ENCODE results near the gene ZDHHC3. TPM values are rescaled to one million over a fixed set of nuclear protein-coding genes. Genes with fewer than 3 reads are reported as not detected.

ZDHHC3 gene, protein sequence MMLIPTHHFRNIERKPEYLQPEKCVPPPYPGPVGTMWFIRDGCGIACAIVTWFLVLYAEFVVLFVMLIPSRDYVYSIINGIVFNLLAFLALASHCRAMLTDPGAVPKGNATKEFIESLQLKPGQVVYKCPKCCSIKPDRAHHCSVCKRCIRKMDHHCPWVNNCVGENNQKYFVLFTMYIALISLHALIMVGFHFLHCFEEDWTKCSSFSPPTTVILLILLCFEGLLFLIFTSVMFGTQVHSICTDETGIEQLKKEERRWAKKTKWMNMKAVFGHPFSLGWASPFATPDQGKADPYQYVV
- total RNA-seq = 63.7 to 74.5 TPM (median 64.8 TPM) in 3 replicates

DNA sequence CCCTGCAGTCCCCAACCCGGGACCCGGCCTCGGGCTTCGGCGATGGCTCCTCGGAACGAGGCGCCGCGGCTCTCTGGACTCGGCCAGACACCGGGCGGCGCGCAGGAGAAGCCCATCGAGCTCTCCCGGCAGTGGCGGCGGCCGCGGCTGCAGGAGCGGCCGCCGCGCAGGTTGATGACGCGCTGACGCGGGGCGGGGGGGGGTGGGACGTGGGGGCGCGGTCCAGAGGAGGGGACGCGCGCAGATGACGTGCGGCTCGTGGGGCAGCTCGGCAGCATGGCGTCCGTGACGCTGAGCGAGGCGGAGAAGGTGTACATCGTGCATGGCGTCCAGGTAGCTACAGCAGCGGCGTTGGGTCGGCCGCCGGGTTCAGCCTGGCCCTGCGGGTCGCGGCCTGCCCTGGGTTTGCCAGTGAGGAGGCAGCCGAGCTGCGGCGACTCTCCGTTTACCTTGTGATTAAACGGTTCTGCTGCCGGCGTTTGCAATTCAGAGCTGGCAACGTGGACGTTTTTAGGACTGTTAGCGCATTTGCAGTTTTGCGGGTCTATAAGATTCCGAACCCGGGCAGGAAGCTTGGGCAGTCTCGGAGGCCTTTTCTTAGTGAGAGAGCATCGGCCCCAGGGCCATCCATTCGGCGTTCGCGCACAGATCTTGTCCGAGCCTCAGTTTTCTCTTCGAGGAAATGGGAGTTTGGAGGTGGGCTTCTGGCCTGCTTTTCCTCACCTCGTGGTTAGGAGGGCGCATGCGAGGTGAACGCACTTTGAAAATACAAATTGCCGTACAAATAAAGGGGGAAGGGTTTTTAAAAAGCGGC, at the start of gene ZDHHC3, which contains the start of gene EXOSC7:
Gene ZDHHC3, minus strand, starts transcription at position 173 of the 814 bp plus-strand sequence. CDS start 16,738 bp downstream, outside the sequence.
Gene EXOSC7, plus strand, starts transcription at position 243 of the 814 bp plus-strand sequence. Its CDS starts 34 bp downstream, at position 277.
- Mint-ChIP-seq H3K36me3 (no peaks in the 10 kb centered on the region), H3K4me1 (peaks cover 35% of the 10 kb centered on the region)
- TF ChIP-seq, protein P1, sequence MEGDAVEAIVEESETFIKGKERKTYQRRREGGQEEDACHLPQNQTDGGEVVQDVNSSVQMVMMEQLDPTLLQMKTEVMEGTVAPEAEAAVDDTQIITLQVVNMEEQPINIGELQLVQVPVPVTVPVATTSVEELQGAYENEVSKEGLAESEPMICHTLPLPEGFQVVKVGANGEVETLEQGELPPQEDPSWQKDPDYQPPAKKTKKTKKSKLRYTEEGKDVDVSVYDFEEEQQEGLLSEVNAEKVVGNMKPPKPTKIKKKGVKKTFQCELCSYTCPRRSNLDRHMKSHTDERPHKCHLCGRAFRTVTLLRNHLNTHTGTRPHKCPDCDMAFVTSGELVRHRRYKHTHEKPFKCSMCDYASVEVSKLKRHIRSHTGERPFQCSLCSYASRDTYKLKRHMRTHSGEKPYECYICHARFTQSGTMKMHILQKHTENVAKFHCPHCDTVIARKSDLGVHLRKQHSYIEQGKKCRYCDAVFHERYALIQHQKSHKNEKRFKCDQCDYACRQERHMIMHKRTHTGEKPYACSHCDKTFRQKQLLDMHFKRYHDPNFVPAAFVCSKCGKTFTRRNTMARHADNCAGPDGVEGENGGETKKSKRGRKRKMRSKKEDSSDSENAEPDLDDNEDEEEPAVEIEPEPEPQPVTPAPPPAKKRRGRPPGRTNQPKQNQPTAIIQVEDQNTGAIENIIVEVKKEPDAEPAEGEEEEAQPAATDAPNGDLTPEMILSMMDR (IDR thresholded peaks at IDR 0.05; ENCODE audit: unreplicated experiment) = no peak

DNA sequence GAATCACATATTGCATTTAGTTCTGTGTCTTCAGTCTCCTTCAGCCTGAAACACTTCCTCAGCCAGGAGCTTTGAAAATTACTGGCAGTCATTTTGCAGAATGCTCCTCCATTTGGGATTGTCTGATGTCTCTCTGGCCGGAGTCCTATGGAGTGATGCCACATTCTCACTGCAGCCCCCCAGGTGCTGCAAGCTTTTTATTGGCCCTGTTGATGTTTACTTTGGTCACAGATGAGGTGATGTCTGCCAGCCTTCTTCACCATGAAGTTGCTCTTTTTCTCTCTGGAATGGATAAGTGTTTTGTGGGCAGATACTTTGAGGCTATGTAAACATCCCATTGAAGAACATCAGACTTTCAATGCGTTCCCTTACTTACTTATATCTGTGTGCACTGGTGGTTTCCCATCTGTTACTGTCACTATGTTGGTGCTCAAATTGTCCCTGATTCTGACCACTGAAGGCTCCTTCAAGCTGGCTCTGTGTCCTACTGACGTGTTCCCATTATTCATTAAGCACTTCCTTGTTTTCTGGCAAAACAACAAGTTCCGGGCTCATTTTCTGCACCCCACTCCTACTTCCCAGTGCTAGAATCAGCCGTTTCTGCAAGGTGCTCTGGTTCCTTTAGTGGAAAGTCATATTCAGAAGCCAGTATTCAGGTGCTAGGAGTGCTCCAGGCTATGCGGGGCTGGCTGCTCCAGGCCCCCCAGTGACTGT, 48.7 kb upstream of the ZDHHC3 start:
- peaks cover 4% of the 10 kb centered on the region for H3K4me1 Mint-ChIP-seq
- no peak overlapping the region for H3K4me3 Mint-ChIP-seq
- H3K27me3 Mint-ChIP-seq (ENCODE audit: low read depth) = peaks cover 9% of the 10 kb centered on the region
- no peaks in the 10 kb centered on the region for H3K9me3 Mint-ChIP-seq
- no peak for DNase-seq (ENCODE audit: low spot score in 2 of 2, unreplicated experiment in 2 of 2)
- no peak overlapping the region for H3K27ac Mint-ChIP-seq
- TF ChIP-seq, protein P1 (IDR thresholded peaks at IDR 0.05; ENCODE audit: unreplicated experiment) = no peak
- no peaks in the 10 kb centered on the region for H3K36me3 Mint-ChIP-seq

More for the DNA sequence above, at the start of gene ZDHHC3, which contains the start of gene EXOSC7:
- DNase-seq (ENCODE audit: low spot score in 2 of 2, unreplicated experiment in 2 of 2) = peak; percentile 84 to 85
- peak within 1 kb of the TSS; percentile 97 for H3K27ac Mint-ChIP-seq
- no peaks in the 10 kb centered on the region for H3K27me3 Mint-ChIP-seq (ENCODE audit: low read depth)
- H3K9me3 Mint-ChIP-seq = no peaks in the 10 kb centered on the region
- H3K4me3 Mint-ChIP-seq = peak within 1 kb of the TSS; percentile 97

DNA sequence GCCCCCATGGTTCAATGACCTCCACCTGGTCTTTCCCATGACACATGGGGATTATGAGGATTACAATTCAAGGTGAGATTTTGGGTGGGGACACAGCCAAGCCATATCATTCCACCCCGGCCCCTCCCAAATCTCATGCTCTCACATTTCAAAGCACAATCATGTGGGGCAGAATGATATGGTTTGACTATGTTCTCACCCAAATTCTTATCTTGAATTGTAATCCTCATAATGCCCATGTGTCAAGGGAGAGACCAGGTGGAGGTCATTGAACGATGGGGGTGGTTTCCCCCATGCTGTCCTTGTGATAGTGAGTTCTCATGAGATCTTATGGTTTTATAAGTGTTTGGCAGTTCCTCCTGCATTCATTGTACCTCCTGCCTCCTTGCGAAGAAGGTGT, 47.7 kb upstream of the ZDHHC3 start:
- DNase-seq (ENCODE audit: low spot score in 2 of 2, unreplicated experiment in 2 of 2) = no peak

DNA sequence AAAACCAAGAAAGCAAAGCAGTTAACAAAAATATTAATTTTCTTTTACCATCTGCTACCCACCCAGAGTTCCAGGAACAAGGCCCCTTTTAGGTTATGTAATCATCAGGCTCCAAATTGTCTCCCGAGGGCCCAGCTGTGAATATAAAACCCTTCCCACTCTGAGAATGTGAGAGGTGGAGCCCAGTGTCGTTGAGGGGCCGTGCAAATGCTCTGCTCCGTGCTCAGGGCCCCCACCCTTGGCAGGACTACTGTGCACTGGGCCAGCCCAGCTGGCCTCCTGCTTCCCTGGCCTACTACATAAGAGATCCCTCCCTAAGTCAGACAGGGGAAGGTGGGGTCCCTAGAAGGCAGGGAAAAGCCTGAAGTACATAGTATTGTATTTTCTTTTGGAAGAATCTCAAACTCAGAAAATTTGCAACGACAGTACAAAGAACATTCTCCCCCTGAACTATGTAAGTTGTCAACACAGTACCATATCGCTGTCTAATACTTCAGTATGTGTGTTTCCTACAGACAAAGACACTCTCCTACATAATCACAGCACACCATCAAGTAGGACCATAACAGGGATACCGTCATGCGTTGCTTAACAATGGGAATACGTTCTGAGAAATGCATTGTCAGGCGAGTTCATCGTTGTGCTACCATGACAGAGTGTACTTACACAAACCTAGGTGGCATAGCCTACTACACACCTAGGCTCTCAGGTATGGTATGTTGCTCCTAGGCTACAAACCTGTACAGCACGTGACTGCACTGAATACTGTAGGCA, 45.7 kb upstream of the ZDHHC3 start:
- Mint-ChIP-seq H3K27me3 (ENCODE audit: low read depth) (peaks cover 7% of the 10 kb centered on the region), H3K4me1 (peaks cover 2% of the 10 kb centered on the region), H3K36me3 (peaks cover 5% of the 10 kb centered on the region), H3K4me3 (no peak overlapping the region), H3K9me3 (no peaks in the 10 kb centered on the region), H3K27ac (no peak overlapping the region)
- TF ChIP-seq, protein P1 (IDR thresholded peaks at IDR 0.05; ENCODE audit: unreplicated experiment) = no peak
- DNase-seq (ENCODE audit: low spot score in 2 of 2, unreplicated experiment in 2 of 2) = no peak

More for the DNA sequence above, 47.7 kb upstream of the ZDHHC3 start:
- Mint-ChIP-seq H3K4me1 (peaks cover 4% of the 10 kb centered on the region), H3K27ac (no peak overlapping the region), H3K27me3 (ENCODE audit: low read depth) (peaks cover 9% of the 10 kb centered on the region), H3K9me3 (no peaks in the 10 kb centered on the region), H3K36me3 (peaks cover 1% of the 10 kb centered on the region), H3K4me3 (no peak overlapping the region)
- TF ChIP-seq, protein P1 (IDR thresholded peaks at IDR 0.05; ENCODE audit: unreplicated experiment) = no peak

DNA sequence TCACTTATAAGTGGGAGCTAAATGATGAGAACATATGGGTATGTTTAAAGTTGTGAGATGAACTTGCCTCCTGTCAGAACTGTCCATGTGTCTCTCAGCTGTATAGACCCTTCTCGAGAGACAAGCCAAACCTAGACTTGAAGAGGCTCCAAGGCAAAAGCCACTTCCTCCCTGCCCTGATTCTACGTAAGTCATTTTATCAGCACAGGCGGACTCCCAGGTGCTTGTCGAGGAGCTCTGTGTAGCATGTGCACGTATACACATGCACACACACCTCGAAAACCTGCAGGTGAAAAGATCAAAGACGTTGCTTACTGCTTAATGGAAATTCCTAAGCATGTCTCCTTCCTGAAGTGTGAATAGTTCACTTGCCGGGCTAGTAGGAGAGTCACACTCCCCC, 44.6 kb upstream of the ZDHHC3 start:
- Mint-ChIP-seq H3K27me3 (ENCODE audit: low read depth) (peaks cover 2% of the 10 kb centered on the region), H3K4me1 (no peaks in the 10 kb centered on the region), H3K9me3 (no peaks in the 10 kb centered on the region), H3K4me3 (no peak overlapping the region), H3K36me3 (peaks cover 5% of the 10 kb centered on the region), H3K27ac (no peak overlapping the region)
- TF ChIP-seq, protein P1 (IDR thresholded peaks at IDR 0.05; ENCODE audit: unreplicated experiment) = no peak
- DNase-seq (ENCODE audit: low spot score in 2 of 2, unreplicated experiment in 2 of 2) = no peak

Data from mesothelial cell of epicardium (in vitro differentiated cells).